Amniotic stem cell (primary cell): ENCODE results near the gene ADISSP.

Experiments
- DNase-seq: peaks from one replicate; lab custom pipeline; 2025; lab: John Stamatoyannopoulos, UW

The ADISSP gene

DNA sequence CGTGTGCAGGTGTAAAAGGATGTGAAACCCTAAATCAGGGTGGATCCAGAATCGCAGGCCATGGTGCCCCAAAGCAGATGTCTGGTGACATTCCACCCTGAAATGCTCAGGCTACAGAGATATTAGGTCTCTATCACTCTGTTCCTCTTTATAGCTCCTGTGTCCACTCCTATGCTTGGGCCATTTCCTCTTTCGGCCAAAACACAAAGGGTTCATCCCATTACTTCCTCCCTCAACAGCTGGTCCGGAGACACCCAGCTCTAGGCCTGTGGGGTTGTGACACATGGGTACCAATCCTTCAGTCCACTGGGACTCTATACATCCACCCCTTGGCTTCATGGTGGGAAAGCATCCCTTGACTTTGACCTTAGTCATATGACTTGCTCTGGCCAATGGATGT is 53.5 kb downstream of the ADISSP start:
- DNase-seq = no peak

DNA sequence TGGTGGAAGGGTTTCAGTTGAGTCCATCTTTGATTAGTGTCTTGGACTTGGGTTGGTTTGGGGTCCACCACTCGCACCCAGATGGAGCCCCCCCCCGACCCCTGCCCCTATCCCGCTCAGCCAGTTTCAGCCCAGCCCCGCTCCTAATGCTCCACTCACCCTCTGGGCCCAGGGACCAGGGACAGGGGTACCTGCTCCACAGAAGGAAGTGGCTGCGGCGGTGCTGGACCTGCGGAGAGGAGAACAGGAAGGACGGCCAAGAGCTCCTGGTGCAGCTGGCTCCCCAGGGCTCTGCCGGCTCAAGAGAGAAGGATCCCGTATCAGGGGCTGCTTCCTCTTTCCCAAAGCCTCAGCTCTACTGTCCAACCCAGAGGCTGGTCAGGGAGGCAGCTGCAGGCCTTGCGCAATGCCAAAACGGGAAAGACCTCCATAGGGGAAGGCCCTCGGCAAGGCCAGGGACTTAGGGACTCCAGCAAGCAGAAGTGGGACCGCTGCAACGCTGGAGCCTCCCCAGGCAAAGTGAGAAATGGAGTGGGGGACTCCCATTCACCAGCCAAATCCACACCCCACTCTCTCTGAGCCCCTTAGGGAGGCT is 55.2 kb downstream of the ADISSP start, which contains the start of gene SIGLEC1:
SIGLEC1 (minus strand) TSS at position 322 of the 595 bp plus-strand sequence. CDS start 5,472 bp downstream, outside the sequence.
- no peak for DNase-seq

DNA sequence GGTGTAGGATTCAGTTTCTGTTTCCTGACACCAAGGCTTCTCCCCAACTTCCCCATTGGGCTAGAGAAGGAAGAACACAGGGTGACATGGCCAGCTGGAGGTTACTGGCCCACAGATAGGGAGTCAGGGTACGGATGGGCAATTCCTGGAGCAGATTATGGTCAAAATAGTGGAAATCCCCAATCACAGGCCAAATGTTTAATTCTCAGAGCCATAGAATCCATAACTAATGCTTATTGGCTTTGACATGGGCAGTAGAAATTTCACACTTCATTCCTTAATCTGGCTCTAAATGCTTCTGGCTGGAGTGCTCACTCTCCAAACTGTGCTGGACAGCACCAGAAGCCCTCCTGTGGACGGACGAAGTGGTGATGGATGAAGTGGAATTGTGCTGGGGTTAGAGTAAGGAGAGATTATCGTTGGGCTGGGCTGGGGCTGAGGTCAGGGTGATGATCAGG is 56.0 kb downstream of the ADISSP start:
- DNase-seq = no peak

DNA sequence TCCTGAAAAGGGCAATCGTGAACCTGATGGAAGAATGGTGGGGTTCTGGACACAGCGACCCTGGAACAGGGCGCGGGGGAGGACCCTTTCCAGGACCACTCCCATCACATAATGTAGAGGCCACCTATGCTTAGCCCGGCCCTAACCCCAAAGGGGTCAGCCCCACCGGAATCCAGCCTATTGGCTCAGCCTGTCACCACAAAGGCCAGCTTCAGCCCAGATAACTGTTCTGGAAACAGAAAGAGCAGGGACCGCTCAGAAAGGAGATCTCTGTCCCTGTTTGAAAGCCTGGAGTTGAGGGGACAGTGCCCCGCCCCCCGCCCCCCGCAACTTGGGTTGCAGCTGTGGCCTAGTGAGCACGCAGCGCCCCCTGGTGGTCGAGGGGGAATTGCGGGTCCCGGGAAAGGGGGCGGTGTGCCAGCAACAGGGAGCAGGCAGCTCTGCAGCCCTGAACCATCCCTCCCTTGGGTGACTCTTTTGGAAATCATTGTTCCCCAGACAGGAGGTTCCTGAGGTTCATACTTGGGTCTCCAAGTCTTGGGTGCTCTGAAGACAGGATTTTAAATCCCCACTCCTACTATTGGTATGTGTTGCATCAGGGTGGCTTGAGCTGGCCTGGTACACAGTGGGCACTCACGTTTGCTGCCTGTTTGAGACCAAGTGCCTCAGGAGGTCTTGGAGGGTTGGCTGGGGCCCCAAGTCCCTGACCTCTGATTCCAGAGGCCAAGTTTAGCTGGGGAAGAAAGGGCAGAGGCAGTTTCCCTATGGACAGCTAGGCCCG is 56.7 kb downstream of the ADISSP start:
- DNase-seq = no peak

DNA sequence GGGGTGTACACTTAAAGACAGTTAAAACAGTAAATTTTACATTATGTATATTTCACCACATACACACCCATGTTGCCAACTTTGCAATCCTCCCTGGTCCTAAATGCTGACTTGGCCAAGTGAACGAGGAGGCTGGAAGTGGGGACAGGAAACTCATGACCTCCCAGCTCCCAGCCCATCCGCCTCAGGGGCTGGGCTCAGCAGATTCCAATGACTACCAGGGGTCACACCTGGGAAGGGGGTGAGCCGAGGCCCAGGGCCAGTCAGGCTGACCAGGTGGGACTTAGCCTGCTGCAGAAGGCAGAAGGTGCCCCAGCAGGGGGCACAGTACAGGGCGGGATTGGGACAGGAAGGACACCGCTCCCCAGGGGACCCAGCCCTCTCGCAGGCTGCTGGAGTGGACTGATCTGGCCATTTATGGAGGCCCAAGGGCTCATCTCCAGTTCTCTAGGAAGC is 57.5 kb downstream of the ADISSP start:
- DNase-seq = no peak

DNA sequence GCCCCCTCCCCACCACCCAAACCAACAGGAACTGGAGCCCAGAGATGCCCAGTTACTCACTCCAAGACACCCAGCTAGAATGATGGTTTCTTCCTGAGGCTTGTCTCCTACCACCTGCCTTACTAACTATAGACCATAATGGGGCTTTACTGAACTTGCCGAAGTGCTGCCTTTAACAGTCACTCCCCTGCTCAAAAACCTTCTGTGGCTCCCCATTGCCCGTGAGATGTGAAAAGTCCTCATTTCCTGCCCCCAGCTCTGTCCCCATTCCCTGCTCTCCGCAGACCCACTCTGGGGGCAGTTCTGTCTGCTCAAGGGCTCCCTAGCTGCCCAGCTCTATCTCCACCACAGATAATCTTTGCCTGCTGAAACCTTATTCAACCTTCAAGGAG is 60.0 kb downstream of the ADISSP start:
- DNase-seq = no peak

DNA sequence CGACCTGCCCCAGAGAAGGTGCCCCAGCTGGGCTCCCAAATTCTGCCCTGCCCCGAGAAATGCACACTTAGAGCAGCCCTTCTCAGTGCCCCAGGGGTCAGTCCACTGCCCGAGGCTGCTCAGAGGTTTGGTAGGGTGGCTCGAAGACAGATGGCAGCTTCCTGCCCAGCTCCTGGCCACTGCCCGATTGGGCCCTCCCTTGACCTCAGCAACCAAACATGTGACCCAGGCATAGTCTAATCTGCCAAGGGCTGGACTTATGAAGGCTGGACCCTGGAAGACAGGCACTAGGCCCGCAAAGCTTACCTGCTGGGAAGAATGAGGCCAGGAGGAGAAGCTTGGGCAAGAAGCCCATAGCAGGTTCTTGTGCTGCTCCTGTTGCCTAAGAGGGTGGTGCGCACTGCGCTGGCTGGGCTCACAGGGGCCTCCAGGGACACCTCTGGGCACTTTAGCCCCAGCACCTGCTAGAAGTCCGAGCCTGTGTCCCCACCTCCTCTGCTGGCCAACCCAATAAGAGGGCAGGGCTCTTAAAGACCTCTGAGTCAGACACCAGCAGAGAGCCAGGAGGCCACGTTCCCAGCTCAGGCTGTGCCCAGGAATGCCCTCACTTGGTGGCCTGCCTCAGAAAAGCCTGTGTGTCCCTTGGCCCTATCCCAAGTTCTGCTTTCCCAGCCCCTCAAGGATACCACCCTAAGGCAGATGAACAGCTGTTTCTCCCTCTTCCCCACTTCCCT is 60.6 kb downstream of the ADISSP start:
- DNase-seq = no peak

DNA sequence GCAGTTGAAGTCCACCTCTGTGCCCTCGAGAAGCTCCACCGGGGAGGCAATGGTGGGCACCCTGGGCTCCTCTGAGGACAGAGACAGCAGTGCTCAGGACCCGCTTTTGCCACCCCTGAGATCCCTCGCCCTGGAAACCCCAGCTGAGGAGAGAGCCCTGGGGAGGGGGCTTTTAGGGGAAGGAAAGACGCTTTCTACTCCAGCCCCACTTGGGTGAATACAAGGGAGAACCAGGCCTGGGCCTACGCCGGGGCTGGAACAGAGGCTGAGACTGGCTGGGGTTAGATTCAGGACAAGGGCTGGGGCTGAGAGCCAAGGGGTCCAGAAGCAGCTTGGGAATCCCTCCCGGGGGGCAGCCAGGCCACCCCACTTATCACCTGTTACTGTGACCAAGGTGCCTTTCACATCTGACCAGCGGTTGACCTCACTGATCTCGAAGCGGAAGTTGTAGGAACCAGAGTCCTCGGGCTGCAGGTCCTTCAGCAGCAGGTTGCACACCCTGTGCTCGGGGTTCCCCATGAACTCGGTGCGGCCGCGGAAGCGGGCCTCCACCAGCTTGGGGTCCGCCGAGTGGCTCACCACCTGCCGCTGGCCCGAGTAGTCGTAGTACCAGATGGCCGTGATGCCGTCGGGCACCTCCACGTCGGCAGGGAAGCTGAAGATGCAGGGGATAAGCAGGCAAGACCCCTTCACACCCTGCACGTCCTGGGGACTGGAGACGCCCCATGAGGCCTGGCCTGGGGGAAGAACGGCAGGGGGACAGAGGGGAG is 61.4 kb downstream of the ADISSP start:
- no peak for DNase-seq

DNA sequence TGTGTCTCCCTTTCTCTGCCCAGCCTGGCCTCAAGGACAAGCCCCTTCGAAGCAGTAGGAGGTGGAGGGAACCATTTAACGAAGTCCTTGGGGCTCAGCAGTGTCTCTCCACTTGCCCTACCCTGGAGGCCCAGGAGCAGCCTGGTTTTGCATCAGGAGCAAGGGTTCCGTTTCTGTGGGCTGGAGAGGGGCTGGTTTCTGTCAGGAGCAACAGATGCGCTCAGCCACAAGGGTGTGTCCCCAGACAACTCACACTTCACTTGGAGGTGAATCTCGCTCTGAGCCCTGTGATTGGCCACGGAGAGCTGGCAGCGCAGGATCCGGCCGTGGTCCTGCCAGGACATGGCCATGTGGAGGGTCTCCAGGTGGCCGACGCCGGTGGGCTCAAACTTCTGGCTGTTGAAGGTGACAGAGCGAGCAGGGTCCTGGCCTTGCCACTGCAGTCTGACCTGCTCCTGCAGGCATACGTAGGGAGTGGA is 62.0 kb downstream of the ADISSP start:
- no peak for DNase-seq

DNA sequence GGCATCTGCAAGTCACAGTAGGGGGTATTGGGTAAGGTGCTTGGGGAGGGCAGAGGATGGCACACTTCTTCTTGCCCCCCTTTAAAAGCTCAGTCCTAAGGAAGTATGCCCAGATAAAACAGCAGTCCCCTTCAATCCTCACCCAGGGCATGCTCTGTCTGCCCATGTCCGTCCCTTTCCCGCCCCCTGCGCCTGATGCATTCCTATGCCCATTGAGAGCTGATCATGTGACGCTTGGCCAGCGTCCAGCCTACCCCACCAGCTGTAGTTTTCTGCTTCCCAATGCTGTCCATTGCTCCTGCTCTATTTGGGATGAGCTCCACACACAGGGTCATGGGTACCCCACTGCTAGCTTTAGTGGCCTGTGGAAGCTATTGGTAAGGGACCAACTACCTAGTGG is 63.5 kb downstream of the ADISSP start:
- no peak for DNase-seq
